T-helper 2 cell treated with Interferon-gamma antibody and Interleukin-4, amounts not matched to agents 100 ng/mL and 5 ng/mL, for 36 hours (primary cell): Measurements from ENCODE around the gene PARP14. TPM values are rescaled to one million over a fixed set of nuclear protein-coding genes. Genes with fewer than 3 reads are reported as not detected.

Experiments
- intact Hi-C: fragments of 100-400 bp; cut with micrococcal nuclease; formaldehyde crosslinking; loops from one replicate; pipeline ENCODE4 v1.15.1; 2023
- total RNA-seq: library from RNA; stranded (reverse); gene quantifications from 2 replicates; pipeline ENCODE4 v1.2.3, GENCODE V29; 2022

The PARP14 gene
- total RNA-seq, 1 donor from 2014 or later, result 96.4 TPM

GRCh38 chr3:122766430-122766829 lies 85.8 kb downstream of the PARP14 start:
- intact Hi-C loops, result no loop called here

- intact Hi-C loops, result no loop called here
Measured at GRCh38 chr3:122767540-122768372, 87.1 kb downstream of the PARP14 start.

- intact Hi-C loops, result no loop called here
Measured at GRCh38 chr3:122770521-122771202, 90.0 kb downstream of the PARP14 start.

GRCh38 chr3:122772827-122773226 lies 92.2 kb downstream of the PARP14 start:
- intact Hi-C loops, result no loop called here

- intact Hi-C loops, result no loop called here
Measured at GRCh38 chr3:122773944-122774509, 93.4 kb downstream of the PARP14 start.

- intact Hi-C loops, result no loop called here
Measured at GRCh38 chr3:122774564-122774963, 93.9 kb downstream of the PARP14 start.

GRCh38 chr3:122776675-122777468 lies 96.2 kb downstream of the PARP14 start:
- intact Hi-C loops, result no loop called here

- intact Hi-C loops, result no loop called here
Measured at GRCh38 chr3:122777563-122777962, 96.9 kb downstream of the PARP14 start.

Other genes starting within 250 kb of the PARP14 start
- gene KPNA1, start 165.9 kb upstream of the PARP14 start, total RNA-seq, result 58.8 and 66.7 TPM in 2 replicates
- gene PARP9, start 116.5 kb upstream of the PARP14 start, total RNA-seq, result 108 TPM in 2 replicates
- 116 and 117 TPM in 2 replicates for gene DTX3L, start 116.5 kb upstream of the PARP14 start, total RNA-seq
- 37.1 and 41.1 TPM in 2 replicates for gene PARP15, start 103.2 kb upstream of the PARP14 start, total RNA-seq
- 7.8 and 8.2 TPM in 2 replicates for gene HSPBAP1, start 113.0 kb downstream of the PARP14 start, total RNA-seq
- gene SLC49A4, start 114.2 kb downstream of the PARP14 start, total RNA-seq, result 2.0 and 2.2 TPM in 2 replicates